KMS-11 (cell line): ENCODE data around the gene DCUN1D3.
"Not testable (repeated sequence)": the region's sequence is repeated elsewhere in the genome, so short reads cannot be mapped to it uniquely, and the experiment has no call there.

Experiments used
- H2AFZ ChIP-seq: fragments of 200-600 bp; sonication (generic); 2 replicates; pipeline ENCODE4 v1.6.1; 2016; ENCODE audit warnings: antibody characterized with exemption, mixed run types, low read depth
- H3K27ac ChIP-seq: fragments of 200-600 bp; sonication (generic); 2 replicates; pipeline ENCODE4 v1.6.1; 2016; ENCODE audit warnings: mild to moderate bottlenecking, mixed run types
- H3K27me3 ChIP-seq: fragments of 200-600 bp; sonication (generic); 2 replicates; pipeline ENCODE4 v1.6.1; 2017; ENCODE audit warnings: mild to moderate bottlenecking, low read depth, mixed run types, moderate library complexity; ENCODE audit not compliant: insufficient read depth
- H3K36me3 ChIP-seq: fragments of 200-600 bp; sonication (generic); 2 replicates; pipeline ENCODE4 v1.6.1; 2017; ENCODE audit warnings: mild to moderate bottlenecking, mixed run types; ENCODE audit not compliant: insufficient read depth
- H3K4me1 ChIP-seq: fragments of 200-600 bp; sonication (generic); 2 replicates; pipeline ENCODE4 v1.6.1; 2016; ENCODE audit warnings: mild to moderate bottlenecking, low read depth, mixed run types; ENCODE audit not compliant: poor library complexity, severe bottlenecking
- H3K4me2 ChIP-seq: fragments of 200-600 bp; sonication (generic); 2 replicates; pipeline ENCODE4 v1.7.0; 2016; ENCODE audit warnings: mild to moderate bottlenecking, mixed run types
- H3K4me3 ChIP-seq: fragments of 200-600 bp; sonication (generic); IDR thresholded peaks from 2 replicates; pipeline ENCODE4 v1.6.1; 2017; ENCODE audit warnings: low read depth, low read length, mixed read lengths; ENCODE audit not compliant: insufficient read depth
- H3K79me2 ChIP-seq: fragments of 200-600 bp; sonication (generic); 2 replicates; pipeline ENCODE4 v1.6.1; 2016; ENCODE audit warnings: low read depth, mixed run types; ENCODE audit not compliant: insufficient read depth
- H3K9ac ChIP-seq: fragments of 200-600 bp; sonication (generic); 2 replicates; pipeline ENCODE4 v1.6.1; 2016; ENCODE audit warnings: mild to moderate bottlenecking, mixed run types
- H4K20me1 ChIP-seq: fragments of 200-600 bp; sonication (generic); 2 replicates; pipeline ENCODE4 v1.6.1; 2016; ENCODE audit warnings: mild to moderate bottlenecking, mixed run types; ENCODE audit not compliant: insufficient read depth
- CTCF ChIP-seq: fragments of 200-600 bp; sonication (generic); conservative IDR thresholded peaks from 2 replicates; pipeline ENCODE4 v1.6.1; 2017; ENCODE audit warnings: low read depth, mild to moderate bottlenecking, antibody characterized with exemption, low read length, moderate library complexity, mixed read lengths

Gene DCUN1D3, protein sequence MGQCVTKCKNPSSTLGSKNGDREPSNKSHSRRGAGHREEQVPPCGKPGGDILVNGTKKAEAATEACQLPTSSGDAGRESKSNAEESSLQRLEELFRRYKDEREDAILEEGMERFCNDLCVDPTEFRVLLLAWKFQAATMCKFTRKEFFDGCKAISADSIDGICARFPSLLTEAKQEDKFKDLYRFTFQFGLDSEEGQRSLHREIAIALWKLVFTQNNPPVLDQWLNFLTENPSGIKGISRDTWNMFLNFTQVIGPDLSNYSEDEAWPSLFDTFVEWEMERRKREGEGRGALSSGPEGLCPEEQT

GRCh38 chr16:20900299-20901067, at the start of gene DCUN1D3, which contains the start of gene LYRM1:
Gene DCUN1D3 (minus strand): TSS chr16:20900358. CDS start chr16:20862538, 37,820 bp downstream.
Gene LYRM1 (plus strand): TSS chr16:20900771. CDS start chr16:20915556, 14,785 bp downstream.
- Histone ChIP-seq H3K4me3 (peak within 1 kb of the TSS; percentile 54), H3K36me3 (no peaks in the 10 kb centered on the region), H3K27me3 (no peaks in the 10 kb centered on the region), H2AFZ (peak within 1 kb of the TSS; percentile 91), H3K27ac (peak within 1 kb of the TSS; percentile 74), H3K4me2 (peak within 1 kb of the TSS; percentile 75), H3K9ac (peak within 1 kb of the TSS; percentile 85), H3K79me2 (peaks cover 13% of the 10 kb centered on the region; the same call in 1 of the 2 replicates), H3K4me1 (peaks cover 30% of the 10 kb centered on the region), H4K20me1 (no peaks in the 10 kb centered on the region)
- no peak for TF ChIP-seq CTCF

DNA sequence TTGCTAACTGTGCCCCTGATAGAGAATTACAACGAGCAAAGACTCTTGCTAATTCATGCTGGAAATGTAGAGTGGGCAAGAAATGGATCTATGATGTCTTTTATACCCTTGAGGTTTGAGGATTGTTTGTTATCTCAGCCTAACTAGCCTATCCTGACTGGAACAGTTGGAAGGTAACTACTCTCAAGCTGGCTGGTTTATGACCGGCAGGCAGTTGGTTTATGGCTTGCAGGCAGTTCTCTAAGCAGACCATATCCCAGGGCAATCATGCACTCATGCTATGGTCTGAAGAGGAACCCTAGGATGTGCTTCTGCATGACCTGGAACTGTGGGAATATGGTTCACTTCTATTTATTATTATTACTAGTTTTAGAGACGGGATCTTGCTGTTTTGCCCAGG, 49.5 kb upstream of the DCUN1D3 start:
- no peaks in the 10 kb centered on the region for H3K4me1 ChIP-seq
- H3K27ac ChIP-seq = no peak overlapping the region
- no peaks in the 10 kb centered on the region for H3K36me3 ChIP-seq
- TF ChIP-seq CTCF = no peak
- H4K20me1 ChIP-seq = no peaks in the 10 kb centered on the region
- H3K79me2 ChIP-seq = no peaks in the 10 kb centered on the region
- no peak overlapping the region for H2AFZ ChIP-seq
- no peak overlapping the region for H3K4me3 ChIP-seq
- H3K9ac ChIP-seq = no peak overlapping the region
- no peaks in the 10 kb centered on the region for H3K27me3 ChIP-seq
- no peak overlapping the region for H3K4me2 ChIP-seq

DNA sequence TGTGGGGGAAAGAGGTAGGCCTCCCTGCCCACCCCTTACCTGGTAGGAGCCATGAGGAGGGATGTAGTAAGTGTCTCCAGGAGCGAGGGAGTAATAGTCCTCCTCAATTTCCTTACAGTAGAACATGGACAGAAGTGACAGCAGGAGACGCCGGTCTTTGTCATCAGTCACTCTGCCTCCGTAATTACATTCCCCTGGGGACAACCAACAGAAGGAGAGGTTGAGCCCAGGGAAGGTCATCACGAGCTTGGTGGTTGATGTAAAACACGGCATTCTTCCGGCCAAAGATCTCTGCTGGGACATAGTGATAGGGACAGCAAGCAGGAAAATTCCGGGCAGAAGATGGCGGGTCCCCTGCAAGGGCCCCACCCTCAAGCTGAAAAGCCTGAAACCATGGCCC, 48.3 kb upstream of the DCUN1D3 start:
- no peaks in the 10 kb centered on the region for H3K4me1 ChIP-seq
- H3K4me3 ChIP-seq = no peak overlapping the region
- no peak overlapping the region for H3K4me2 ChIP-seq
- no peak overlapping the region for H3K9ac ChIP-seq
- H2AFZ ChIP-seq = no peak overlapping the region
- no peak overlapping the region for H3K27ac ChIP-seq
- no peaks in the 10 kb centered on the region for H4K20me1 ChIP-seq
- H3K27me3 ChIP-seq = no peaks in the 10 kb centered on the region
- TF ChIP-seq CTCF = no peak
- no peaks in the 10 kb centered on the region for H3K36me3 ChIP-seq
- H3K79me2 ChIP-seq = no peaks in the 10 kb centered on the region

DNA sequence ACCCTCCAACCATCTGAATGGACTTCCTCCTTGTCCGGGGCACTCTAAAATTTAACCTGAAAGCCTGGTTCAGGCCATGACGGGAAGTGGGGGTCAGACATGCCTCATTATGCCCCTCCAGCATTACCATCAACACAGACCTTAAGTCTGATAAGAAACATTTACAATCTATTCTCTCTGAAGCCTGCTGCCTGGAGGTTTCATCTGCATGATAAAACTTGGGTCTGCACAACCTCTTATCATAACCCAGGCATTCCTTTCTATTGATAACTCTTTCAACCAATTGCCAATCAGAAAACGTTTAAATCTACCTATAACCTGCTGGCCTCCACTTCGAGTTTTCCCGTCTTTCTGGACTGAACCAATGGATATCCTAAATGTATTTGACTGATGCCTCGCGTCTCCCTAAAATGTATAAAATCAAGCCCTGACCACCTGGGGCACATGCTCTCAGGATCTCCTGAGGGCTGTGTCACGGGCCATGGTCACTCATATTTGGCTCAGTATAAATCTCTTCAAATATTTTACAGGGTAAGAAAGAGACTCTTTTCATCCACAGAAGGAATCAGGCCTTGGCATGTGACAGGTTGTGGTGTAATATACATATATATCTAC, 46.0 kb upstream of the DCUN1D3 start:
- Histone ChIP-seq H3K4me1 (no peaks in the 10 kb centered on the region), H4K20me1 (no peaks in the 10 kb centered on the region), H3K79me2 (no peaks in the 10 kb centered on the region), H2AFZ (no peak overlapping the region), H3K4me3 (no peak overlapping the region), H3K9ac (no peak overlapping the region), H3K27me3 (no peaks in the 10 kb centered on the region), H3K27ac (no peak overlapping the region), H3K4me2 (no peak overlapping the region), H3K36me3 (no peaks in the 10 kb centered on the region)
- TF ChIP-seq CTCF = no peak

DNA sequence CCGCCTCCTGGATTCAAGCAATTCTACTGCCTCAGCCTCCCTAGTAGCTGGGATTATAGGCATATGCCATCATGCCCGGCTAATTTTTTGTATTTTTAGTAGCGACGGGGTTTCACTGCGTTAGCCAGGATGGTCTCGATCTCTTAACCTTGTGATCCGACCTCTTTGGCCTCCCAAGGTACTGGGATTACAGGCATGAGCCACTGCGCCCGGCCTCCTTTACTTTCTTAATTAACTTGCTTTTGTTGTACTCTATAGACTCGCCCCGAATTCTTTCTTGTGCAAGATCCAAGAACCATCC, 45.4 kb upstream of the DCUN1D3 start:
- not testable (repeated sequence) for H3K4me3 ChIP-seq, H3K36me3 ChIP-seq, H3K4me1 ChIP-seq, H4K20me1 ChIP-seq, H3K27ac ChIP-seq, H3K9ac ChIP-seq, H3K27me3 ChIP-seq, H2AFZ ChIP-seq, H3K4me2 ChIP-seq, H3K79me2 ChIP-seq
